NT2/D1 (cell line): ENCODE measurements around the gene ATF3.

Experiments
- YY1 ChIP-seq: IDR thresholded peaks from 2 replicates; pipeline ENCODE4 v1.6.1; 2011; ENCODE audit not compliant: insufficient read length, insufficient read depth
- ZNF274 ChIP-seq: IDR thresholded peaks from 2 replicates; pipeline ENCODE4 v1.6.1; 2011; ENCODE audit warnings: mild to moderate bottlenecking, low read depth, low read length

DNA sequence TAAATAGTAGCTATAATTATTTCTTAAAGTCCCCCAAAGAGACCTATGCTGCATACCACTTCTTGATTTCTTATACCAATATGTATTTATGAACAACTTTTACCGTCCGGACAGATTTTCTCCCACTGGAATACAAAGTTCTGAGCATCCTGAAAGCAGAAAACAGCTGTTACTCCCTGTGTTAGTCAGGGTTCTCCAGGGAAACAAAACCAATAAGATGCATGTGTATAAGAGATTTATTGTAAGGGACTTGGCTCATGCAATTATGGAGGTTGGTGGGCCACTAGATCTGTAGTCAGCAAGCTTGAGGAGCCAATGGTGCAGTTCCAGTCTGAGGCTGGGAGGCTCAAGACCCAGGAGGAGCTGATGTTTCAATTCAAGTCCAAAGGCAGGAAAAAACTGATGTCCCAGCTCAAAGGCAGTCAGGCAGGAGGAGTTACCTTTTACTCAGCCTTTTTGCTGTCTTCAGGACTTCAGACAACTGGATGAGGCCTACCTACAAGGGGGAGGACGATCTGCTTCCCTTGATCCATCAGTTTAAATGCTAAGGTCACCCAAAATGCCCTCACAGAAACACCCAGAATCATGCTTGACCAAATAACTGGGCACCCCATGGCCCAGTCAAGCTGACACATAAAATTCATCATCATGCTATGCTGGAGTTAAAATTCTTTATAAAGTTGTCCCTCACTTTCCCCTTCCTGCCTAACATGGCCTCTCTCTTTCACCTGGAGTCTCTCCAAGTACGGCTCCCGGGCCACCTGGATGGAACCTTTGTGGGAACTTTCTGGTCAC lies 24.3 kb upstream of the ATF3 start:
- TF ChIP-seq YY1, result no peak
- TF ChIP-seq ZNF274, result no peak
